ENCODE data around the gene PIK3IP1. TPM values are rescaled to one million over a fixed set of nuclear protein-coding genes. Genes with fewer than 3 reads are reported as not detected.

PIK3IP1 gene
- total and polyA plus RNA-seq, 2 experiments from 2014 or later = 22.2 to 22.4 TPM

DNA sequence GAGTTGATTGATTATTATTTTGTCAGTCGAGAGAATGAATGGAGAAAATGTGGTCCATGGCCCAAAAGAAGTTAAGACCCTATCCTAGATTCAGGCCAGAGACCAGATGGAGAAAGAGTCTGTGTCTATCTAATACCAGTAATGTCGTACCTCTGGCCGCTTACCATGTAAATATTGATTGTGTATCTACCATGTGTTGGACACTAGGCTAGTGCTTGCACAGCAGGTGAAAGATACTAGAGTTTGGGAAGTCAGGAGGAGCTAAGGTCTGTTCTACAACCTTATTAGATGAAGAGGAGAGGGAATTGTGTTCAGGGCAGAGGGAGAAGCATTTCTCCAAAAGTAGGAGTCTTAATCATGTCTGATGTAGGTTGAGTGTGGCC is 31.8 kb downstream of the PIK3IP1 start:
- TF ChIP-seq, protein P1, sequence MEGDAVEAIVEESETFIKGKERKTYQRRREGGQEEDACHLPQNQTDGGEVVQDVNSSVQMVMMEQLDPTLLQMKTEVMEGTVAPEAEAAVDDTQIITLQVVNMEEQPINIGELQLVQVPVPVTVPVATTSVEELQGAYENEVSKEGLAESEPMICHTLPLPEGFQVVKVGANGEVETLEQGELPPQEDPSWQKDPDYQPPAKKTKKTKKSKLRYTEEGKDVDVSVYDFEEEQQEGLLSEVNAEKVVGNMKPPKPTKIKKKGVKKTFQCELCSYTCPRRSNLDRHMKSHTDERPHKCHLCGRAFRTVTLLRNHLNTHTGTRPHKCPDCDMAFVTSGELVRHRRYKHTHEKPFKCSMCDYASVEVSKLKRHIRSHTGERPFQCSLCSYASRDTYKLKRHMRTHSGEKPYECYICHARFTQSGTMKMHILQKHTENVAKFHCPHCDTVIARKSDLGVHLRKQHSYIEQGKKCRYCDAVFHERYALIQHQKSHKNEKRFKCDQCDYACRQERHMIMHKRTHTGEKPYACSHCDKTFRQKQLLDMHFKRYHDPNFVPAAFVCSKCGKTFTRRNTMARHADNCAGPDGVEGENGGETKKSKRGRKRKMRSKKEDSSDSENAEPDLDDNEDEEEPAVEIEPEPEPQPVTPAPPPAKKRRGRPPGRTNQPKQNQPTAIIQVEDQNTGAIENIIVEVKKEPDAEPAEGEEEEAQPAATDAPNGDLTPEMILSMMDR (IDR thresholded peaks at IDR 0.05; ENCODE audit: poor library complexity) = no peak
- WGBS (ENCODE audit: low lambda C conversion rate, missing lambda C conversion rate) = 90% methylated on average over 3 of the region's 3 CpGs
- H3K4me3 ChIP-seq = no peak overlapping the region

DNA sequence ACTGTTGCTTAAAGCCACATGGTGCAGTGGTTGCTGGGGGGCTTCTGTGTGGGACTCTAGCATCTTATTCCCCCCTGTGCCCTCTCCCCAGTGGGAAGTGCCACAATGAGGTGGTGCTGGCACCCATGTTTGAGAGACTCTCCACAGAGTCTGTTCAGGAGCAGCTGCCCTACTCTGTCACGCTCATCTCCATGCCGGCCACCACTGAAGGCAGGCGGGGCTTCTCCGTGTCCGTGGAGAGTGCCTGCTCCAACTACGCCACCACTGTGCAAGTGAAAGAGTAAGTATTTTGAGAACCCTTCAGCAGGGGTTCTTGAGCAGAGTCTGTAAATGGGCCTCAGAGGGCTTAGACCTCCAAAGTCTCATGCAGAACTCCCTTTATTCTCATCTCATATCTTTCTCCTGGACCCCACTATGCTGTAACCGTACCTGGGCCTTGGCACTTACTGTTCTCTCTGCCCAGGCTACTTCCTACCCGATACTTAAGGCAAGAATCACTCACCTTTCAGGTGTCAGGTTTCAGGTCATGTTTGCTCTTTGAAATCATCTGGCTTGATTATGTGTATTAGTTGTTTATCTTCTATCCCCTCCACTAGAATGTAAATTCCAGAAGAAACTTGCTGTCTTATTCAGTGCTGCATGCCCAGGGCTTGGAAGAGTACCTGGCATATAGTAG is 32.4 kb downstream of the PIK3IP1 start:
- WGBS (ENCODE audit: low lambda C conversion rate, missing lambda C conversion rate) = 86% methylated on average over 8 of the region's 8 CpGs
- Histone ChIP-seq H3K27ac (no peak overlapping the region), H3K79me2 (peaks cover 33% of the 10 kb centered on the region)

More for the DNA sequence above, 31.8 kb downstream of the PIK3IP1 start:
- Histone ChIP-seq H3K79me2 (peaks cover 28% of the 10 kb centered on the region), H3K4me1 (ENCODE audit: insufficient read depth) (no peaks in the 10 kb centered on the region), H2AFZ (no peak overlapping the region), H4K20me1 (ENCODE audit: insufficient read depth, poor library complexity, severe bottlenecking) (peaks cover 16% of the 10 kb centered on the region), H3K36me3 (replicated peaks; ENCODE audit: insufficient read depth, low read depth) (no peaks in the 10 kb centered on the region), H3K4me2 (no peak overlapping the region), H3K27me3 (no peaks in the 10 kb centered on the region), H3K27ac (no peak overlapping the region), H3K9me2 (replicated peaks; ENCODE audit: insufficient read depth) (no peaks in the 10 kb centered on the region), H3K9me3 (ENCODE audit: low read depth) (no peaks in the 10 kb centered on the region)
- DNase-seq (ENCODE audit: low spot score) = no peak

DNA sequence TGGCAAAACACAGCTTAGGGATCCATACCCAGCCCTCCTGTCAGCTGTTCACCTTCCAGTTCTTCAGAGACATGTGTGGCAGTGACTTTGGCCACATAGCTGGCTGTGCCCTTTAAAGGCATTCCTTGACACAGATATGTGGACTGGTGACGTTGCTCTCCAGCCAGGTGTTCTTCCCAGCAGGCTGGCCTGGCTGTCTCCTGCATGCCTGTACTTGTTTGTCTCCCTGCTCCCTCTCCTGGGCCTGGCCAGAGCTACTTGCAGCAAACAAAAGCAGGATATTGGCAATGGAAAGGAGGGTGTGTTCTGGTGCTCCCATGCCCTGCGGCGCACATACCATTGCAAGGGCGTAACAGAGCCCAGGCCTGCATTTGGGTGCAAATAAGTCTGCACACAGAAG is 38.3 kb downstream of the PIK3IP1 start:
- H3K4me1 ChIP-seq (ENCODE audit: insufficient read depth) = peaks cover 39% of the 10 kb centered on the region
- H3K4me2 ChIP-seq = peak overlapping the region; percentile 15
- H3K79me2 ChIP-seq = peaks cover 80% of the 10 kb centered on the region
- H4K20me1 ChIP-seq (ENCODE audit: insufficient read depth, poor library complexity, severe bottlenecking) = peaks cover 16% of the 10 kb centered on the region
- no peaks in the 10 kb centered on the region for H3K9me2 ChIP-seq (replicated peaks; ENCODE audit: insufficient read depth)
- 78% methylated on average over 4 of the region's 4 CpGs for WGBS (ENCODE audit: low lambda C conversion rate, missing lambda C conversion rate)
- DNase-seq (ENCODE audit: low spot score) = peak; percentile 51
- H3K36me3 ChIP-seq (replicated peaks; ENCODE audit: insufficient read depth, low read depth) = no peaks in the 10 kb centered on the region
- no peak overlapping the region for H3K4me3 ChIP-seq
- H2AFZ ChIP-seq = no peak overlapping the region
- TF ChIP-seq, protein P1 (IDR thresholded peaks at IDR 0.05; ENCODE audit: poor library complexity) = no peak
- TF ChIP-seq EZH2phosphoT487 (IDR thresholded peaks at IDR 0.05; ENCODE audit: low read depth, severe bottlenecking, unreplicated experiment) (no peak), EZH2 (IDR thresholded peaks at IDR 0.05; ENCODE audit: borderline replicate concordance) (no peak)
- H3K9me3 ChIP-seq (ENCODE audit: low read depth) = no peaks in the 10 kb centered on the region
- no peaks in the 10 kb centered on the region for H3K27me3 ChIP-seq
- H3K27ac ChIP-seq = peak overlapping the region; percentile 81

More for the DNA sequence above, 32.4 kb downstream of the PIK3IP1 start:
- H3K36me3 ChIP-seq (replicated peaks; ENCODE audit: insufficient read depth, low read depth) = no peaks in the 10 kb centered on the region
- peaks cover 16% of the 10 kb centered on the region for H4K20me1 ChIP-seq (ENCODE audit: insufficient read depth, poor library complexity, severe bottlenecking)
- H3K4me1 ChIP-seq (ENCODE audit: insufficient read depth) = no peaks in the 10 kb centered on the region
- DNase-seq (ENCODE audit: low spot score) = no peak
- H3K27me3 ChIP-seq = no peaks in the 10 kb centered on the region
- H2AFZ ChIP-seq = no peak overlapping the region
- TF ChIP-seq, protein P1 (IDR thresholded peaks at IDR 0.05; ENCODE audit: poor library complexity) = no peak
- TF ChIP-seq EZH2phosphoT487 (IDR thresholded peaks at IDR 0.05; ENCODE audit: low read depth, severe bottlenecking, unreplicated experiment) (no peak), EZH2 (IDR thresholded peaks at IDR 0.05; ENCODE audit: borderline replicate concordance) (no peak)
- no peak overlapping the region for H3K4me2 ChIP-seq
- no peaks in the 10 kb centered on the region for H3K9me2 ChIP-seq (replicated peaks; ENCODE audit: insufficient read depth)
- H3K9me3 ChIP-seq (ENCODE audit: low read depth) = no peaks in the 10 kb centered on the region
- no peak overlapping the region for H3K4me3 ChIP-seq

All from hepatocyte (in vitro differentiated cells).